ENCODE data around the gene TSEN2. TPM values are rescaled to one million over a fixed set of nuclear protein-coding genes. Genes with fewer than 3 reads are reported as not detected.

Gene TSEN2
- polyA plus RNA-seq, 3 donors, result 3.2 to 7.3 (median 3.9) TPM

DNA sequence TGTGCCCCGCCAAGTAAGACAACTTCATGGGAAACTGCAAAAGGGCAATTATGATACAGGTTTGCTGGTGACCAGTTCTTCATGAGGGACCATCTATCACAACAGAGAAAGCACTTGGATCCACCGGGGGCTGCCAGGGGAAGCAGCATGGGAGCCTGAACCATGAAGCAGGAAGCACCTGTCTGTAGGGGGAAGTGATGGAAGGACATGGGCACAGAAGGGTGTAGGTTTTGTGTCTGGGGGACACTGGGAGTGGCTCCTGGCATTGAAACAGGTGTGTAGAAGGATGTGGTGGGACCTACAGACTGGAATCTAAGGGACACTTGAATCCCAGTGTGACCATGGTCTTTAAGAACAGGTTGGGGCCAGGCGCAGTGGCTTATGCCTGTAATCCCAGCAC, 95.2 kb downstream of the TSEN2 start:
- Mint-ChIP-seq H3K36me3 (peaks cover 79 to 92% of the 10 kb centered on the region in 2 donors), H3K9me3 (peaks cover 0 to 1% (median 0%) of the 10 kb centered on the region in 7 donors), H3K27me3 (ENCODE audit: low read depth in 3 of 3) (no peaks in the 10 kb centered on the region), H3K4me3 (no peak overlapping the region), H3K27ac (peak overlapping the region in 5 of 7 donors; percentile 68 to 91 (median 79)), H3K4me1 (peaks cover 8% of the 10 kb centered on the region)
- Histone ChIP-seq H3K4me1 (ENCODE audit: control insufficient read depth in 1 of 2, insufficient read depth in 2 of 2, low read length in 2 of 2) (no peaks in the 10 kb centered on the region), H3K4me3 (replicated peaks in 1 of 3; ENCODE audit: low read depth in 2 of 3, low read length in 3 of 3) (no peak overlapping the region), H3K4me2 (replicated peaks; ENCODE audit: extremely low read depth, low read length, poor library complexity, severe bottlenecking) (no peak overlapping the region), H3K9me3 (replicated peaks in 1 of 2; ENCODE audit: control insufficient read depth in 1 of 2, insufficient read depth in 1 of 2, low read length in 2 of 2) (no peaks in the 10 kb centered on the region), H3K9ac (ENCODE audit: insufficient read depth, low read length, poor library complexity, severe bottlenecking) (peak overlapping the region; percentile 8), H2AFZ (ENCODE audit: insufficient read depth, low read depth, low read length, poor library complexity, severe bottlenecking) (no peak overlapping the region), H3K27ac (ENCODE audit: low read depth in 1 of 2, low read length in 2 of 2) (peak overlapping the region; percentile 12 to 58), H3K79me2 (ENCODE audit: insufficient read depth, low read length) (no peaks in the 10 kb centered on the region), H3K27me3 (ENCODE audit: control insufficient read depth in 2 of 2, insufficient read depth in 2 of 2, low read length in 2 of 2) (no peaks in the 10 kb centered on the region), H4K20me1 (ENCODE audit: insufficient read depth, low read length) (peaks cover 33% of the 10 kb centered on the region), H3K36me3 (replicated peaks in 1 of 2; ENCODE audit: control insufficient read depth in 1 of 2, insufficient read depth in 2 of 2, low read length in 2 of 2) (peaks cover 82 to 94% of the 10 kb centered on the region in 2 donors)
- TF ChIP-seq CTCF (IDR thresholded peaks at IDR 0.05), result no peak
- intact Hi-C loops (cut with micrococcal nuclease), result no loop called here
- no peak for DNase-seq
- WGBS (ENCODE audit: insufficient coverage), result 100% methylated on average over 1 of the region's 3 CpGs

- peaks cover 0 to 1% (median 0%) of the 10 kb centered on the region in 7 donors for H3K9me3 Mint-ChIP-seq
- no peak overlapping the region for H3K4me3 Mint-ChIP-seq
- Histone ChIP-seq H4K20me1 (ENCODE audit: insufficient read depth, low read length) (peaks cover 37% of the 10 kb centered on the region), H2AFZ (ENCODE audit: insufficient read depth, low read depth, low read length, poor library complexity, severe bottlenecking) (no peak overlapping the region), H3K9ac (ENCODE audit: insufficient read depth, low read length, poor library complexity, severe bottlenecking) (peak overlapping the region; percentile 8), H3K27me3 (ENCODE audit: control insufficient read depth in 2 of 2, insufficient read depth in 2 of 2, low read length in 2 of 2) (no peaks in the 10 kb centered on the region), H3K4me3 (replicated peaks in 1 of 3; ENCODE audit: low read depth in 2 of 3, low read length in 3 of 3) (no peak overlapping the region), H3K9me3 (replicated peaks in 1 of 2; ENCODE audit: control insufficient read depth in 1 of 2, insufficient read depth in 1 of 2, low read length in 2 of 2) (no peaks in the 10 kb centered on the region), H3K79me2 (ENCODE audit: insufficient read depth, low read length) (no peaks in the 10 kb centered on the region), H3K4me2 (replicated peaks; ENCODE audit: extremely low read depth, low read length, poor library complexity, severe bottlenecking) (no peak overlapping the region), H3K36me3 (replicated peaks in 1 of 2; ENCODE audit: control insufficient read depth in 1 of 2, insufficient read depth in 2 of 2, low read length in 2 of 2) (peaks cover 82 to 94% of the 10 kb centered on the region in 2 donors), H3K4me1 (ENCODE audit: control insufficient read depth in 1 of 2, insufficient read depth in 2 of 2, low read length in 2 of 2) (no peaks in the 10 kb centered on the region), H3K27ac (ENCODE audit: low read depth in 1 of 2, low read length in 2 of 2) (peak overlapping the region; percentile 12 to 58)
- no peak for DNase-seq
- H3K36me3 Mint-ChIP-seq, result peaks cover 79 to 92% of the 10 kb centered on the region in 2 donors
- peak overlapping the region in 6 of 7 donors; percentile 42 to 91 (median 78) for H3K27ac Mint-ChIP-seq
- no peak for TF ChIP-seq CTCF (IDR thresholded peaks at IDR 0.05)
- 39% methylated on average over 3 of the region's 3 CpGs for WGBS (ENCODE audit: insufficient coverage)
- H3K4me1 Mint-ChIP-seq, result peaks cover 8% of the 10 kb centered on the region
- no peaks in the 10 kb centered on the region for H3K27me3 Mint-ChIP-seq (ENCODE audit: low read depth in 3 of 3)
- intact Hi-C loops (cut with micrococcal nuclease), result no loop called here
Measured at GRCh38 chr3:12579905-12580304, 95.6 kb downstream of the TSEN2 start.

Measured in CD14-positive monocyte (primary cell).